Glutamatergic neuron (in vitro differentiated cells): ENCODE measurements around the gene SLC6A19. TPM values are rescaled to one million over a fixed set of nuclear protein-coding genes. Genes with fewer than 3 reads are reported as not detected.

Source experiments
- DNase-seq: peaks from one replicate; pipeline ENCODE4 v3.0.0; 2022
- H3K27ac Mint-ChIP-seq: one replicate; pipeline ENCODE4 v1.8.0; 2020; ENCODE audit warnings: mild to moderate bottlenecking, mixed read lengths, inconsistent platforms; ENCODE audit not compliant: unreplicated experiment
- H3K27me3 Mint-ChIP-seq: one replicate; pipeline ENCODE4 v1.8.0; 2020; ENCODE audit warnings: mild to moderate bottlenecking, moderate library complexity, mixed read lengths, inconsistent platforms; ENCODE audit not compliant: unreplicated experiment
- H3K36me3 Mint-ChIP-seq: one replicate; pipeline ENCODE4 v1.8.0; 2020; ENCODE audit warnings: mild to moderate bottlenecking, mixed read lengths, inconsistent platforms; ENCODE audit not compliant: unreplicated experiment
- H3K4me1 Mint-ChIP-seq: one replicate; pipeline ENCODE4 v1.8.0; 2020; ENCODE audit warnings: mild to moderate bottlenecking, low read depth, mixed read lengths, inconsistent platforms; ENCODE audit not compliant: unreplicated experiment
- H3K4me3 Mint-ChIP-seq: one replicate; pipeline ENCODE4 v1.8.0; 2020; ENCODE audit warnings: mild to moderate bottlenecking, mixed read lengths, inconsistent platforms; ENCODE audit not compliant: unreplicated experiment
- H3K9me3 Mint-ChIP-seq: one replicate; pipeline ENCODE4 v1.8.0; 2020; ENCODE audit warnings: mild to moderate bottlenecking, moderate library complexity, mixed read lengths, inconsistent platforms; ENCODE audit not compliant: unreplicated experiment
- CTCF ChIP-seq: fragments of 200-600 bp; sonication (generic); IDR thresholded peaks from one replicate; pipeline ENCODE4 v1.5.0; 2021; ENCODE audit not compliant: partially characterized antibody, unreplicated experiment
- total RNA-seq: library from RNA; stranded (reverse); fragmentation: NEBNext Ultra II Directional; extraction: Animal tissue kit (Norgen Biotek cat#: 25700); gene quantifications from one replicate; pipeline ENCODE4 v1.2.1, GENCODE V29; 2021; ENCODE audit not compliant: unreplicated experiment

SLC6A19 gene
- total RNA-seq, 1 donor from 2014 or later, result not detected

GRCh38 chr5:1162276-1162675, 39.1 kb upstream of the SLC6A19 start:
- H3K4me3 Mint-ChIP-seq, result no peak overlapping the region
- peaks cover 7% of the 10 kb centered on the region for H3K36me3 Mint-ChIP-seq
- no peak overlapping the region for H3K27ac Mint-ChIP-seq
- H3K9me3 Mint-ChIP-seq, result peaks cover 15% of the 10 kb centered on the region
- no peak for TF ChIP-seq CTCF
- peaks cover 18% of the 10 kb centered on the region for H3K27me3 Mint-ChIP-seq
- DNase-seq, result no peak
- H3K4me1 Mint-ChIP-seq, result peaks cover 8% of the 10 kb centered on the region

- peaks cover 3% of the 10 kb centered on the region for H3K36me3 Mint-ChIP-seq
- TF ChIP-seq CTCF, result no peak
- H3K4me1 Mint-ChIP-seq, result peaks cover 6% of the 10 kb centered on the region
- H3K27ac Mint-ChIP-seq, result no peak overlapping the region
- peaks cover 14% of the 10 kb centered on the region for H3K9me3 Mint-ChIP-seq
- no peak overlapping the region for H3K4me3 Mint-ChIP-seq
- H3K27me3 Mint-ChIP-seq, result peaks cover 16% of the 10 kb centered on the region
- no peak for DNase-seq
Measured at GRCh38 chr5:1162751-1163150, 38.6 kb upstream of the SLC6A19 start.

- no peaks in the 10 kb centered on the region for H3K36me3 Mint-ChIP-seq
- H3K4me1 Mint-ChIP-seq, result peaks cover 10% of the 10 kb centered on the region
- no peak for TF ChIP-seq CTCF
- H3K4me3 Mint-ChIP-seq, result no peak overlapping the region
- peaks cover 15% of the 10 kb centered on the region for H3K9me3 Mint-ChIP-seq
- H3K27me3 Mint-ChIP-seq, result peaks cover 15% of the 10 kb centered on the region
- no peak overlapping the region for H3K27ac Mint-ChIP-seq
- no peak for DNase-seq
Measured at GRCh38 chr5:1163366-1163765, 38.0 kb upstream of the SLC6A19 start.

GRCh38 chr5:1163879-1164278, 37.5 kb upstream of the SLC6A19 start:
- H3K27ac Mint-ChIP-seq, result no peak overlapping the region
- no peak for DNase-seq

More at GRCh38 chr5:1163879-1164278, 37.5 kb upstream of the SLC6A19 start:
- Mint-ChIP-seq H3K27me3 (peaks cover 12% of the 10 kb centered on the region), H3K9me3 (peaks cover 15% of the 10 kb centered on the region), H3K36me3 (no peaks in the 10 kb centered on the region), H3K4me3 (no peak overlapping the region), H3K4me1 (peaks cover 12% of the 10 kb centered on the region)
- no peak for TF ChIP-seq CTCF
